Mammary epithelial cell (primary cell): ENCODE results near the gene ARRDC3.
"Not testable (repeated sequence)": the region's sequence is repeated elsewhere in the genome, so short reads cannot be mapped to it uniquely, and the experiment has no call there.

Experiments
- CTCF ChIP-seq, 2 donors: IDR thresholded peaks in 1 of 2; conservative IDR thresholded peaks in 1 of 2; 2 replicates each; pipeline ENCODE4 v1.5.1; 2011 to 2012; ENCODE audit warnings: inconsistent platforms in 2 of 2, low read length in 2 of 2, mild to moderate bottlenecking in 2 of 2, control low read depth in 1 of 2, low read depth in 1 of 2; ENCODE audit not compliant: insufficient read depth in 1 of 2; ENCODE audit errors: extremely low read depth in 1 of 2
- EZH2 ChIP-seq: IDR thresholded peaks from 2 replicates; pipeline ENCODE4 v1.6.1; 2012; ENCODE audit warnings: low read length, inconsistent platforms, borderline replicate concordance

DNA sequence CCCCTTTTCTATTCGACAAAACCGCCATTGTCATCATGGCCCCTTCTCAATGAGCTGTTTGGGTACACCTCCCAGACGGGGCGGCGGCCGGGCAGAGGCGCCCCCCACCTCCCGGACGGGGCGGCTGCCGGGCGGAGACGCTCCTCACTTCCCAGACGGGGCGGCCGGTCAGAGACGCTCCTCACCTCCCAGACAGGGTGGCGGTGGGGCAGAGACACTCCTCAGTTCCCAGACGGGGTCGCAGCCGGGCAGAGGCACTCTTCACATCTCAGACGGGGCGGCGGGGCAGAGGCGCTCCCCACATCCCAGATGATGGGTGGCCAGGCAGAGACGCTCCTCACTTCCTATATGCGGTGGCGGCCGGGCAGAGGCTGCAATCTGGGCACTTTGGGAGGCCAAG is 40.2 kb downstream of the ARRDC3 start:
- TF ChIP-seq CTCF (conservative IDR thresholded peaks at IDR 0.05 in 1 of 2, IDR thresholded peaks at IDR 0.05 in 1 of 2; ENCODE audit: extremely low read depth in 1 of 2, insufficient read depth in 1 of 2, low read depth in 1 of 2, low read length in 2 of 2); EZH2: not testable (repeated sequence)
